ENCODE data around the gene CC2D2A. TPM values are rescaled to one million over a fixed set of nuclear protein-coding genes. Genes with fewer than 3 reads are reported as not detected.
A peak's percentile ranks its signal among the peaks of the same experiment; 100 is the strongest.

Gene CC2D2A
- 8.2 TPM for total RNA-seq
- long read RNA-seq, partial matches to known transcripts, result 1 of 2 reads
- long read RNA-seq, other reads (novel, unspliced or antisense), result 1 of 2 reads

GRCh38 chr4:15469402-15470127, at the start of gene CC2D2A:
Gene CC2D2A (plus strand): TSS chr4:15469882. CDS start chr4:15475933, 6,051 bp downstream.
- intact Hi-C loops (cut with micrococcal nuclease), result no loop called here
- ATAC-seq (peak; percentile 92), DNase-seq (no peak)

- intact Hi-C loops (cut with micrococcal nuclease), result no loop called here
- ATAC-seq (peak; percentile 46), DNase-seq (no peak)
These were observed 49.0 kb upstream of the CC2D2A start for GRCh38 chr4:15420642-15421041.

- intact Hi-C loops (cut with micrococcal nuclease), result no loop called here
- DNase-seq (no peak), ATAC-seq (no peak)
These were observed 46.4 kb upstream of the CC2D2A start for GRCh38 chr4:15423285-15423711.

GRCh38 chr4:15425520-15425919, 44.2 kb upstream of the CC2D2A start:
- DNase-seq, result no peak
- ATAC-seq, result no peak
- intact Hi-C loops (cut with micrococcal nuclease), result no loop called here

- intact Hi-C loops (cut with micrococcal nuclease), result no loop called here
- DNase-seq (no peak), ATAC-seq (no peak)
These were observed 42.5 kb upstream of the CC2D2A start for GRCh38 chr4:15427161-15427560.

- no peak for DNase-seq
- intact Hi-C loops (cut with micrococcal nuclease), result no loop called here
- peak; percentile 67 for ATAC-seq
These were observed 42.0 kb upstream of the CC2D2A start, which contains the start of gene C1QTNF7 for GRCh38 chr4:15427701-15428100. Gene C1QTNF7 (plus strand): TSS chr4:15428033. CDS start chr4:15435744, 7,711 bp downstream.

GRCh38 chr4:15428611-15429010, 41.1 kb upstream of the CC2D2A start:
- intact Hi-C loops (cut with micrococcal nuclease), result no loop called here
- no peak for DNase-seq
- ATAC-seq, result peak; percentile 80

- DNase-seq (no peak), ATAC-seq (no peak)
- intact Hi-C loops (cut with micrococcal nuclease), result no loop called here
These were observed 35.6 kb upstream of the CC2D2A start for GRCh38 chr4:15434091-15434490.

GRCh38 chr4:15434676-15435075, 35.0 kb upstream of the CC2D2A start:
- intact Hi-C loops (cut with micrococcal nuclease), result no loop called here
- ATAC-seq, result no peak

GRCh38 chr4:15436513-15436912, 33.2 kb upstream of the CC2D2A start:
- ATAC-seq (no peak), DNase-seq (no peak)
- intact Hi-C loops (cut with micrococcal nuclease), result no loop called here

More at GRCh38 chr4:15434676-15435075, 35.0 kb upstream of the CC2D2A start:
- DNase-seq, result no peak

GRCh38 chr4:15438939-15439524, 30.6 kb upstream of the CC2D2A start:
- intact Hi-C loops (cut with micrococcal nuclease), result no loop called here
- no peak for ATAC-seq
- DNase-seq, result no peak

GRCh38 chr4:15443371-15444160, 26.1 kb upstream of the CC2D2A start:
- ATAC-seq, result peak; percentile 49
- intact Hi-C loops (cut with micrococcal nuclease), result no loop called here

GRCh38 chr4:15444276-15444675, 25.4 kb upstream of the CC2D2A start:
- intact Hi-C loops (cut with micrococcal nuclease), result no loop called here
- DNase-seq (no peak), ATAC-seq (no peak)

More at GRCh38 chr4:15443371-15444160, 26.1 kb upstream of the CC2D2A start:
- no peak for DNase-seq

- ATAC-seq (no peak), DNase-seq (no peak)
- intact Hi-C loops (cut with micrococcal nuclease), result no loop called here
These were observed 24.7 kb upstream of the CC2D2A start for GRCh38 chr4:15444879-15445547.

GRCh38 chr4:15451181-15451865, 18.4 kb upstream of the CC2D2A start:
- intact Hi-C loops (cut with micrococcal nuclease), result loop anchor here (10.0 kb wide), 1 partner anchor 47 kb away; no protein-coding TSS in a partner anchor
- ATAC-seq (peak; percentile 71), DNase-seq (no peak)

GRCh38 chr4:15451866-15452765, 17.6 kb upstream of the CC2D2A start:
- peak; percentile 82 for ATAC-seq
- DNase-seq, result no peak
- intact Hi-C loops (cut with micrococcal nuclease), result loop anchor here (10.0 kb wide), 1 partner anchor 47 kb away; no protein-coding TSS in a partner anchor

GRCh38 chr4:15455290-15455689, 14.4 kb upstream of the CC2D2A start:
- DNase-seq (peak; percentile 49), ATAC-seq (peak; percentile 77)
- intact Hi-C loops (cut with micrococcal nuclease), result loop anchor here (10.0 kb wide), 1 partner anchor 50 kb away; no protein-coding TSS in a partner anchor
